GM10847 (cell line): ENCODE results near the gene ZBTB25.

Experiments used
- POLR2A ChIP-seq: IDR thresholded peaks from 2 replicates; pipeline ENCODE4 v1.6.1; 2011; ENCODE audit not compliant: insufficient read length; ENCODE audit errors: extremely low read depth

ZBTB25 gene

GRCh38 chr14:64467101-64467500 is 36.5 kb downstream of the ZBTB25 start:
- no peak for TF ChIP-seq POLR2A

GRCh38 chr14:64465831-64466554 is 37.6 kb downstream of the ZBTB25 start:
- no peak for TF ChIP-seq POLR2A

- peak; percentile 40 for TF ChIP-seq POLR2A
Measured at GRCh38 chr14:64465191-64465822, 38.3 kb downstream of the ZBTB25 start, which contains the start of gene AKAP5. Gene AKAP5 (plus strand): TSS chr14:64465499. CDS start chr14:64468395, 2,896 bp downstream.

- no peak for TF ChIP-seq POLR2A
Measured at GRCh38 chr14:64464651-64465050, 39.0 kb downstream of the ZBTB25 start.

- TF ChIP-seq POLR2A = no peak
Measured at GRCh38 chr14:64463873-64464272, 39.8 kb downstream of the ZBTB25 start.

GRCh38 chr14:64463195-64463594 is 40.4 kb downstream of the ZBTB25 start:
- TF ChIP-seq POLR2A = no peak

GRCh38 chr14:64461221-64461620 is 42.4 kb downstream of the ZBTB25 start:
- no peak for TF ChIP-seq POLR2A

GRCh38 chr14:64459405-64460136 is 44.1 kb downstream of the ZBTB25 start:
- TF ChIP-seq POLR2A = no peak

- no peak for TF ChIP-seq POLR2A
Measured at GRCh38 chr14:64454671-64455070, 49.0 kb downstream of the ZBTB25 start.

GRCh38 chr14:64450255-64450654 is 53.4 kb downstream of the ZBTB25 start:
- no peak for TF ChIP-seq POLR2A

- TF ChIP-seq POLR2A = no peak
Measured at GRCh38 chr14:64447876-64448670, 55.6 kb downstream of the ZBTB25 start.

- no peak for TF ChIP-seq POLR2A
Measured at GRCh38 chr14:64444984-64445845, 58.4 kb downstream of the ZBTB25 start.

GRCh38 chr14:64444140-64444539 is 59.5 kb downstream of the ZBTB25 start:
- no peak for TF ChIP-seq POLR2A

GRCh38 chr14:64442300-64442988 is 61.2 kb downstream of the ZBTB25 start:
- no peak for TF ChIP-seq POLR2A
